NCI-H146 treated with DMSO at 0.1 percent for 48 hours (cell line): ENCODE measurements around the gene OGFR.

Source experiments
- DNase-seq: peaks from one replicate; lab custom pipeline; 2025; ENCODE audit not compliant: unreplicated experiment; lab: John Stamatoyannopoulos, UW

OGFR gene

GRCh38 chr20:62814060-62814708 is 9.5 kb downstream of the OGFR start:
- no peak for DNase-seq

GRCh38 chr20:62814709-62815065 is 10.1 kb downstream of the OGFR start:
- no peak for DNase-seq

GRCh38 chr20:62815066-62815991 is 10.7 kb downstream of the OGFR start:
- no peak for DNase-seq

- DNase-seq = no peak
Measured at GRCh38 chr20:62816031-62816883, 11.6 kb downstream of the OGFR start.

- no peak for DNase-seq
Measured at GRCh38 chr20:62816884-62817873, 12.5 kb downstream of the OGFR start, which contains the start of gene COL9A3. TSS of gene COL9A3 (plus strand) at chr20:62817050. CDS start at chr20:62817065, 15 bp downstream.

- no peak for DNase-seq
Measured at GRCh38 chr20:62817975-62818591, 13.4 kb downstream of the OGFR start.

- no peak for DNase-seq
Measured at GRCh38 chr20:62818592-62819493, 14.2 kb downstream of the OGFR start.

GRCh38 chr20:62819494-62820174 is 15.0 kb downstream of the OGFR start:
- peak; percentile 47 for DNase-seq

- DNase-seq = no peak
Measured at GRCh38 chr20:62820208-62820961, 15.8 kb downstream of the OGFR start.

- DNase-seq = no peak
Measured at GRCh38 chr20:62820962-62821725, 16.5 kb downstream of the OGFR start.

- no peak for DNase-seq
Measured at GRCh38 chr20:62821726-62822210, 17.1 kb downstream of the OGFR start.

GRCh38 chr20:62822239-62822787 is 17.7 kb downstream of the OGFR start:
- no peak for DNase-seq

- peak; percentile 42 for DNase-seq
Measured at GRCh38 chr20:62822788-62823651, 18.4 kb downstream of the OGFR start.

- DNase-seq = no peak
Measured at GRCh38 chr20:62823688-62824475, 19.2 kb downstream of the OGFR start.
